GM19239 (cell line): ENCODE measurements around the gene TAS2R30.
A peak's percentile ranks its signal among the peaks of the same experiment; 100 is the strongest.

Source experiments
- DNase-seq: peaks from one replicate; pipeline ENCODE4 v3.0.0; 2011; ENCODE audit warnings: low spot score; ENCODE audit not compliant: insufficient read length
- FAIRE-seq: peaks from 2 replicates; lab custom pipeline; 2011; peaks lifted over from hg19 to GRCh38; lab: Jason Lieb, UNC

The TAS2R30 gene, protein sequence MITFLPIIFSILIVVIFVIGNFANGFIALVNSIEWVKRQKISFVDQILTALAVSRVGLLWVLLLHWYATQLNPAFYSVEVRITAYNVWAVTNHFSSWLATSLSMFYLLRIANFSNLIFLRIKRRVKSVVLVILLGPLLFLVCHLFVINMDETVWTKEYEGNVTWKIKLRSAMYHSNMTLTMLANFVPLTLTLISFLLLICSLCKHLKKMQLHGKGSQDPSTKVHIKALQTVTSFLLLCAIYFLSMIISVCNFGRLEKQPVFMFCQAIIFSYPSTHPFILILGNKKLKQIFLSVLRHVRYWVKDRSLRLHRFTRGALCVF

GRCh38 chr12:11134305-11134704 lies at the start of gene TAS2R30:
TSS of gene TAS2R30 (minus strand) at chr12:11134644. CDS start at chr12:11134244, 400 bp downstream.
- FAIRE-seq: no peak
- DNase-seq: no peak

DNA sequence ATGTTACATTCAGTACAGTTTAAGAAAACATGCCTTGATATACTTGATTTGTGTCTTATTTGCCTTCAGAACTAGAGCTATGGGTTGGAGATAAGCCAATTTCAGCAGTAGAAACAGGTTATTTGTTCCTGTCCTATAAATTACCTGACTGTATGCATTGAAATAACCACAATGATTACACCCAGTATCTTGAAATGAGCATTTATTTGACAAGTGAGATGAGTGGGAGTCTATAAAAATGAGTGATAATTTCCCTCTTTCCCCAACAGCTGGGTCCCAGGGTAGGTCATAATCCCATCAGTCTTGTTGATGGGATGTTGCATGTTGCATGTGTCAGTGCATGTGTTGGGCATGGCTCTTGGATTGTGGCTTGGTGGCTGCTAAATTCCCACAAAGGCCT lies 48.6 kb upstream of the TAS2R30 start:
- no peak for DNase-seq
- FAIRE-seq: no peak

GRCh38 chr12:11182529-11182928 lies 48.1 kb upstream of the TAS2R30 start:
- FAIRE-seq (no peak), DNase-seq (no peak)

DNA sequence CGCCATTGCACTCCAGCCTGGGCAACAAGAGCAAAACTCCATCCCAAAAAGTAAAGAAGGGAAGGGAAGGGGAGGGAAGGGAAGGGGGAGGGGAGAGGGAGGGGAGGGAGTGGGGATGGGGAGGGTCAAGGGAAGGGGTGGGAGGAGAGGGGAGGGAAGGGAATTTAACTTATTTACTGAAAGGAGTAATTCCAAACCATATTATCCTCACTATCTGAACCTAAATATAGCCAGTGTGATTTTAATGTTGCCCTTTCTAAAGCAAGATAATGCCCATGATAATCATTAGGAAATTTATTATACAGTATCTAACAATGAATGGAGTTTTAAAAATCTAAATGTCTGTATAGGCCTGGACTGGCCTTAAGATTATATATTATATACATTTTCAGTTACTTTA lies 43.8 kb upstream of the TAS2R30 start:
- DNase-seq (no peak), FAIRE-seq (no peak)

DNA sequence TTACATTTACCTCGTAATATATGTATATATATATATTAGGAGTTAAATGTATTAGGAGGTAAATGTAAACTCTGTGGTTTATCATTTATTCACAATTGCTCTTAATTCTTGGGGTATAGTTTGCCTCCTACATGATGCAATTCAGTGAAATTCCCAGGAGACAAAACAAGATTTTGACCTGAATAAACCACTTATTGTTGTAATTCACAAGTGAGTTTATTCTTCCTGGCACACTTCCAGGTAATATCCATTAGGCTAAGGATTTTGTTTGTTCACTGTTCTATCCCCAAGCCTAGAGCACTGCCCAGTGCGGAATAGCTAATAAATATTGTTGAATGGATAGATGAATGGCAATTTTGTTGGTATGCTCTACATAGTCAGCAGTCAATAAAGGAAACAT lies 39.6 kb upstream of the TAS2R30 start:
- DNase-seq (no peak), FAIRE-seq (no peak)

- DNase-seq (no peak), FAIRE-seq (no peak)
These were observed 37.7 kb upstream of the TAS2R30 start for GRCh38 chr12:11171969-11172675.

DNA sequence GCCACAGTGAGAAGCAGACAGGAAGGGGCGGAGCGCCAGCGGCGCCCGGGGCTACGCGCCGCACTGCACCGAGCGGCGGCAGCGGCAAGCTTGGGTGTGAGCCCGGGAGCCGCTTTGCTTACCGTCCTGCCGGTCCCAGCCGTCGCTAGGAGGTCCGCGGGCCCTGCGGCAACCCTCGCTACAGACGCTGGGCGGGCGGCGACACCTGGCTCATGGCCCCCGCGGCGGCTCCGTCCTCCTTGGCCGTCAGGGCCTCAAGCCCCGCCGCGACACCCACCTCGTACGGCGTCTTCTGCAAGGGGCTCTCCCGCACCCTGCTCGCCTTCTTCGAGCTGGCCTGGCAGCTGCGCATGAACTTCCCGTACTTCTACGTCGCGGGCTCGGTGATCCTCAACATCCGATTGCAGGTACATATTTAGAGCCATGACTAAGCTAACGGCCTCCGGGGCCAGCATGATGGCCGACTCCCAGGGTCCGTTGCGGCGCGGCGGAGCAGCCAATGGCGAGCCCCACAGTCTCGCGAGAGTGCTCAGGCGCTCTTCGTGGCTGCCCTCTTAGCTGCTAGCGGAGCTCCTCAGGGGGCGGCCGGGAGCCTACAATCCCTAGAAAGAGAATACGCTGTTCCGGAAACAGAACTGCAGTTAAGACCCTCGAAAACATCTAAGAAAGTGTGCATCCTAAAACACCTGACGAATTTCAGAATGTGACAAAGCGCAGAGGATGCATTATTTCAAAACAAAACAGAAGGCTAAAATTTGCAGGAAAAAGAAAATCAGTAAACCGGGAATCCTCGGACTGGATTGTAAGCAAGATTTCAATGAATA lies 36.9 kb upstream of the TAS2R30 start, which contains the start of gene SMIM10L1:
Gene SMIM10L1, plus strand, starts transcription at position 50 of the 824 bp plus-strand sequence. Its CDS starts 163 bp downstream, at position 213.
- peak; percentile 98 for FAIRE-seq
- DNase-seq: peak; percentile 75

- DNase-seq (no peak), FAIRE-seq (peak; percentile 84)
These were observed 36.3 kb upstream of the TAS2R30 start for GRCh38 chr12:11170810-11171144.

GRCh38 chr12:11166300-11166699 lies 31.9 kb upstream of the TAS2R30 start:
- FAIRE-seq (no peak), DNase-seq (no peak)

DNA sequence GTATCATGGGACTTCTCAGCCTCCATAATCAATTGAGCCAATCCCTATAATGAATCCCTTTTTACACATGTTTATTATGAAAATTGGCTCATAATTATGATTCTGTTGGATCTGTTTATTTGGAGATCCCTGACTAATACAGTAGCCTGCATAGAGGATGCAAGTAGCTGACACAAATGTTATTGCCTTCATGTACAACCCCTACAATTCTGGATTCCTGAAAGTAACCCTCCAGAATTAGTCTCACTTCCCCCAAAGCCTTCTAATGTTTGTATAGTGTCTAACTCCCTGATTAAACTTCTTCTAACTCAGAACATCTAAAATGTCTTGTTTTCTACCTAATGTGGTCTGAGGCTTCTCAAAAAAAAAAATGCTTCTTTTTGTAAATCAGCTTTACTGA lies 29.9 kb upstream of the TAS2R30 start:
- FAIRE-seq: no peak

DNA sequence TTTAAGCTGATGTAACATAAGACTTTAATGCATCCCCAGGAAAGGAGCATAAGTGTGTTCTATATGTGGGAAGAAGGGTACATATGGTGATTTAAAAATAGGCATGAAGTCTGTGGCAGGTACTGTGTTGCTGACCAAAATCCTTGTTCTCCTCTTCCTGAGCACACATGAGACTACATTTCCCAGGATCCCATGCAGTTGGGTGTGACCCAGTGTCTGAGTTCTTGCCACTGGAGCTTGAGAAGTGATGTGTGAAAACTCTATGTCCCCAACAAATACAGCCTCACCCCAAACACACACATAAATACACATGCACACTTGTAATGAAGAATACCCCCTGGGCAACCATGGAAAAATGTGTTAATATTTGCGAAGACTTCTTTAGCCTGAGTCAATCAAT lies 28.1 kb upstream of the TAS2R30 start:
- FAIRE-seq: peak; percentile 23
- DNase-seq: no peak

More for the DNA sequence above, 29.9 kb upstream of the TAS2R30 start:
- no peak for DNase-seq

- DNase-seq: no peak
- FAIRE-seq: no peak
These were observed 24.5 kb upstream of the TAS2R30 start for GRCh38 chr12:11158885-11159444.

- FAIRE-seq (peak; percentile 47), DNase-seq (no peak)
These were observed 20.0 kb upstream of the TAS2R30 start for GRCh38 chr12:11154400-11154925.

GRCh38 chr12:11152725-11153124 lies 18.3 kb upstream of the TAS2R30 start:
- FAIRE-seq (no peak), DNase-seq (no peak)

DNA sequence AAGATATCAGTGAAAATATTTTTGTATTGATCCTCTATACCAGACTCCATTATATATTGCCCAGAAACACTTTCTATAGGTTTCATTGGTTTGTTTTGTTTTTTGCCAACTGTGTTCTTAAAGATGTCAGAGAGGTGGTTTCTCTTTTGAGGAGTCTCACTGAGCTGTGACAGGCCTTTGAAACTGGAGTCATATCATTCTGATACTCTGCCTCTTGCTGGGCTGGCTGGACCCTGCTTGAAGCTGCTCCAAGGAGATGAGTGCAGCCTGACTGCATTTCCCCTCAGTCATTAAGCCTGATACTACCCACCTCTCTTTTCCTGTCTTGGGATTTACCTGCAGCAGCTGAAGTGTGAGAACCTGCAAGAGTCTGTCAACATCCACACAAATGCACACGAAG lies 16.4 kb upstream of the TAS2R30 start:
- FAIRE-seq (no peak), DNase-seq (no peak)

- FAIRE-seq (no peak), DNase-seq (no peak)
These were observed 13.0 kb upstream of the TAS2R30 start for GRCh38 chr12:11147420-11147819.

DNA sequence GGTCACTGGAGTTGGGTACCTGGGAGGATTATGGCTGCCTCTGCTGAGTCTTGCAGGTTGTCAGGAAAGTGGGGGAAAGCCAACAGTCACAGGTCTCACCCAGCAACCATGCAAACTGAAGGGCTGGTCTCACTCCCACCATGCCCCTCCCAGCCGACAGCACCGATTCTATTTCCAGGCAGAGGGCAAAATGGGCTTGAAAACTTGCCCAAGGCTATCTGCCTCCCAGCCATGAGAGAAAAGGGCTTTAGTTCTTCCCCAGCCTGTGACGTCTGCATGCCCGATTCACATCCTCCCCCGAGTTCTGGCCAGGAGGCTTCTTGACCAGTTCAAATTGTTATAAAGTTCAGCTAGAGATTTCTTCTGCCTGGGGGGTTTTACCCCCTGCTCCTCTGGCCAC lies 9.9 kb upstream of the TAS2R30 start:
- no peak for FAIRE-seq

DNA sequence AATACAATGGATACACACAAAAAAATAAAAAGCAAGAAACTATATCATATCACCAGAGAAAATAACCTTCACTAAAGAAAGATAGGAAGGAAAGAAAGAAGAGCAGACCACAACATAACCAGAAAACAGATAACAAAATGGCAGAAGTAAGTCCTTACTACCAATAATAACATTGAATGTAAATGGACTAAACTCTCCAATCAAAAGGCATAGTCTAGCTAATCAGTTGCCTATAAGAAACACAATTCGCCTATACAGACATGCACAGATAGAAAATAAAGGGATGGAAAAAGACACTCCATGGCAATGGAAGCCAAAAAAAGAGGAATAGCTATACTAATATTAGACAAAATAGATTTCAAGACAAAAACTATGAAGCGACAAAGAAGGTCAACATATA lies 8.9 kb upstream of the TAS2R30 start:
- DNase-seq (no peak), FAIRE-seq (no peak)

More for the DNA sequence above, 9.9 kb upstream of the TAS2R30 start:
- DNase-seq: no peak

- FAIRE-seq (no peak), DNase-seq (no peak)
These were observed 1.6 kb upstream of the TAS2R30 start for GRCh38 chr12:11136075-11136474.

- FAIRE-seq: no peak
- DNase-seq: no peak
These were observed 628 bp downstream of the TAS2R30 start for GRCh38 chr12:11133816-11134215.
